Measurements from ENCODE around the gene SORBS2. TPM values are rescaled to one million over a fixed set of nuclear protein-coding genes. Genes with fewer than 3 reads are reported as not detected.

Gene SORBS2
- polyA plus RNA-seq, 1 donor from 2014 or later: 46.0 TPM

GRCh38 chr4:185825737-185826136, 13.7 kb upstream of the SORBS2 start:
- no peaks in the 10 kb centered on the region for H3K36me3 ChIP-seq (ENCODE audit: insufficient read depth, low read length)
- H3K27me3 ChIP-seq (ENCODE audit: insufficient read depth, low read depth, low read length): no peaks in the 10 kb centered on the region
- TF ChIP-seq POLR2AphosphoS5 (IDR thresholded peaks at IDR 0.05) (no peak), TAF1 (IDR thresholded peaks at IDR 0.05; ENCODE audit: low read depth) (no peak), MXI1 (conservative IDR thresholded peaks at IDR 0.05; ENCODE audit: poor library complexity, severe bottlenecking) (no peak), EP300 (conservative IDR thresholded peaks at IDR 0.05; ENCODE audit: poor library complexity, severe bottlenecking) (no peak), SMC3 (conservative IDR thresholded peaks at IDR 0.05; ENCODE audit: poor library complexity) (no peak), REST (IDR thresholded peaks at IDR 0.05; ENCODE audit: borderline replicate concordance) (no peak), RAD21 (conservative IDR thresholded peaks at IDR 0.05) (no peak), EZH2 (IDR thresholded peaks at IDR 0.05; ENCODE audit: borderline replicate concordance, insufficient read depth, low read length, poor library complexity, severe bottlenecking) (no peak)
- TF ChIP-seq, protein P1, sequence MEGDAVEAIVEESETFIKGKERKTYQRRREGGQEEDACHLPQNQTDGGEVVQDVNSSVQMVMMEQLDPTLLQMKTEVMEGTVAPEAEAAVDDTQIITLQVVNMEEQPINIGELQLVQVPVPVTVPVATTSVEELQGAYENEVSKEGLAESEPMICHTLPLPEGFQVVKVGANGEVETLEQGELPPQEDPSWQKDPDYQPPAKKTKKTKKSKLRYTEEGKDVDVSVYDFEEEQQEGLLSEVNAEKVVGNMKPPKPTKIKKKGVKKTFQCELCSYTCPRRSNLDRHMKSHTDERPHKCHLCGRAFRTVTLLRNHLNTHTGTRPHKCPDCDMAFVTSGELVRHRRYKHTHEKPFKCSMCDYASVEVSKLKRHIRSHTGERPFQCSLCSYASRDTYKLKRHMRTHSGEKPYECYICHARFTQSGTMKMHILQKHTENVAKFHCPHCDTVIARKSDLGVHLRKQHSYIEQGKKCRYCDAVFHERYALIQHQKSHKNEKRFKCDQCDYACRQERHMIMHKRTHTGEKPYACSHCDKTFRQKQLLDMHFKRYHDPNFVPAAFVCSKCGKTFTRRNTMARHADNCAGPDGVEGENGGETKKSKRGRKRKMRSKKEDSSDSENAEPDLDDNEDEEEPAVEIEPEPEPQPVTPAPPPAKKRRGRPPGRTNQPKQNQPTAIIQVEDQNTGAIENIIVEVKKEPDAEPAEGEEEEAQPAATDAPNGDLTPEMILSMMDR (IDR thresholded peaks at IDR 0.05; ENCODE audit: poor library complexity, severe bottlenecking): no peak
- no peak overlapping the region for H3K27ac ChIP-seq (ENCODE audit: low read length)
- H3K9me2 ChIP-seq (ENCODE audit: insufficient read depth, low read length): no peaks in the 10 kb centered on the region
- no peaks in the 10 kb centered on the region for H3F3A ChIP-seq (ENCODE audit: insufficient read depth, low read length, poor library complexity, severe bottlenecking)
- no peak overlapping the region for H2AFZ ChIP-seq (ENCODE audit: low read depth, low read length)
- H3K9me3 ChIP-seq (ENCODE audit: low read length): no peaks in the 10 kb centered on the region
- no peaks in the 10 kb centered on the region for H3K79me2 ChIP-seq (replicated peaks; ENCODE audit: insufficient read depth, low read length)
- no peak overlapping the region for H3K4me2 ChIP-seq (ENCODE audit: low read length)
- no peaks in the 10 kb centered on the region for H4K20me1 ChIP-seq (ENCODE audit: insufficient read depth)
- H3K9ac ChIP-seq (ENCODE audit: low read length): no peak overlapping the region
- no peak overlapping the region for H3K4me3 ChIP-seq (ENCODE audit: low read length)

DNA sequence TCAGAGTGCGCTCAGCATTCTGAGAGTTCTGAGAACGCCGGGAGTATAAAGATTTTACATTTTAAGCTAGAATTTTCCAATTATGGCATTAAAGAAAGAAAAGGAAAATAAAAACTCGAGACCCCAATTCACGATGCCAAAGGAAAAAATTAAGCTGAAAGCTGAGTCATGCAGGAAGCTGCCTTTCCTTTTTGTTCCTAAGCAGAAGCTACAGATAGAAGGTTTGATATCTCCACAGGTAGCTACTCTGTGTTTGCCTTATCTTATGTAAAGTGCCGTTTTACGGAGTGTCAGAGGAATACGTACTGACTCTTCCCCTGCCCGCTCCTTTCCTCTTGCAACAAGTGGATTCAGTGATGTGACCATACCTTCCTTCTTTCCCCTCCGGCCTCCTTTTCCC, 10.8 kb upstream of the SORBS2 start:
- H2AFZ ChIP-seq (ENCODE audit: low read depth, low read length): no peak overlapping the region
- H3K9ac ChIP-seq (ENCODE audit: low read length): no peak overlapping the region

More for the DNA sequence above, 10.8 kb upstream of the SORBS2 start:
- Histone ChIP-seq H3K4me3 (ENCODE audit: low read length) (no peak overlapping the region), H4K20me1 (ENCODE audit: insufficient read depth) (no peaks in the 10 kb centered on the region), H3K9me2 (ENCODE audit: insufficient read depth, low read length) (no peaks in the 10 kb centered on the region), H3K9me3 (ENCODE audit: low read length) (no peaks in the 10 kb centered on the region), H3K4me2 (ENCODE audit: low read length) (no peak overlapping the region), H3K27me3 (ENCODE audit: insufficient read depth, low read depth, low read length) (no peaks in the 10 kb centered on the region), H3K36me3 (ENCODE audit: insufficient read depth, low read length) (no peaks in the 10 kb centered on the region), H3K27ac (ENCODE audit: low read length) (no peak overlapping the region), H3F3A (ENCODE audit: insufficient read depth, low read length, poor library complexity, severe bottlenecking) (no peaks in the 10 kb centered on the region), H3K79me2 (replicated peaks; ENCODE audit: insufficient read depth, low read length) (no peaks in the 10 kb centered on the region)
- TF ChIP-seq, protein P1 (IDR thresholded peaks at IDR 0.05; ENCODE audit: poor library complexity, severe bottlenecking): no peak
- TF ChIP-seq REST (IDR thresholded peaks at IDR 0.05; ENCODE audit: borderline replicate concordance) (no peak), TAF1 (IDR thresholded peaks at IDR 0.05; ENCODE audit: low read depth) (no peak)
